GM23338 (cell line): ENCODE data around the gene LRP1B. TPM values are rescaled to one million over a fixed set of nuclear protein-coding genes. Genes with fewer than 3 reads are reported as not detected.

Source experiments
- ATAC-seq: fragments of 200-7000 bp; cut with Tn5 transposase; 3 replicates; pipeline ENCODE4 v1.9.1; 2020
- DNase-seq: peaks from one replicate; pipeline ENCODE4 v3.0.0-alpha.2; 2015; ENCODE audit warnings: low spot score
- H2AFZ ChIP-seq: fragments of 200-600 bp; sonication (generic); 2 replicates; pipeline ENCODE4 v1.8.0; 2016; ENCODE audit warnings: antibody characterized with exemption, mild to moderate bottlenecking, moderate library complexity
- H3F3A ChIP-seq: fragments of 200-600 bp; sonication (generic); replicated peaks from 2 replicates; pipeline ENCODE4 v1.8.0; 2017; ENCODE audit warnings: antibody characterized with exemption, mixed run types, low read depth
- H3K27ac ChIP-seq: fragments of 200-600 bp; sonication (generic); 2 replicates; pipeline ENCODE4 v1.6.1; 2016; ENCODE audit warnings: low read depth
- H3K27me3 ChIP-seq: fragments of 200-600 bp; sonication (generic); 2 replicates; pipeline ENCODE4 v1.8.0; 2016; ENCODE audit warnings: mild to moderate bottlenecking, mixed run types, moderate library complexity; ENCODE audit not compliant: insufficient read depth
- H3K36me3 ChIP-seq: fragments of 200-600 bp; sonication (generic); 2 replicates; pipeline ENCODE4 v1.8.0; 2016; ENCODE audit warnings: mild to moderate bottlenecking; ENCODE audit not compliant: insufficient read depth
- H3K4me1 ChIP-seq: fragments of 200-600 bp; sonication (generic); 2 replicates; pipeline ENCODE4 v1.8.0; 2016; ENCODE audit warnings: mild to moderate bottlenecking, moderate library complexity; ENCODE audit not compliant: insufficient read depth
- H3K4me2 ChIP-seq: fragments of 200-600 bp; sonication (generic); 2 replicates; pipeline ENCODE4 v1.7.1; 2017; ENCODE audit warnings: mixed run types
- H3K4me3 ChIP-seq: fragments of 200-600 bp; sonication (generic); 2 replicates; pipeline ENCODE4 v1.6.1; 2016; ENCODE audit warnings: mixed run types
- H3K79me2 ChIP-seq: fragments of 200-600 bp; sonication (generic); replicated peaks from 2 replicates; pipeline ENCODE4 v1.8.0; 2017; ENCODE audit warnings: mild to moderate bottlenecking; ENCODE audit not compliant: insufficient read depth
- H3K9me2 ChIP-seq: fragments of 200-600 bp; sonication (generic); 2 replicates; pipeline ENCODE4 v1.8.0; 2017; ENCODE audit not compliant: insufficient read depth
- H4K20me1 ChIP-seq: fragments of 200-600 bp; sonication (generic); replicated peaks from 2 replicates; pipeline ENCODE4 v1.8.0; 2017; ENCODE audit warnings: mild to moderate bottlenecking; ENCODE audit not compliant: insufficient read depth
- H3K27ac Mint-ChIP-seq: 2 replicates; pipeline ENCODE4 v1.8.0; 2020; ENCODE audit warnings: inconsistent platforms, mild to moderate bottlenecking, moderate library complexity, mixed read lengths
- H3K27me3 Mint-ChIP-seq: 3 replicates; pipeline ENCODE4 v1.8.0; 2022; ENCODE audit warnings: low read depth, mild to moderate bottlenecking, moderate library complexity, mixed read lengths, inconsistent platforms; ENCODE audit not compliant: insufficient read depth, poor library complexity
- H3K36me3 Mint-ChIP-seq: 3 replicates; pipeline ENCODE4 v1.8.0; 2021; ENCODE audit warnings: low read depth, mild to moderate bottlenecking, inconsistent platforms, moderate library complexity, mixed read lengths
- H3K4me1 Mint-ChIP-seq: 3 replicates; pipeline ENCODE4 v1.8.0; 2020; ENCODE audit warnings: mild to moderate bottlenecking, inconsistent platforms, mixed read lengths
- H3K4me3 Mint-ChIP-seq: 3 replicates; pipeline ENCODE4 v1.8.0; 2021; ENCODE audit warnings: moderate library complexity, mild to moderate bottlenecking, inconsistent platforms, mixed read lengths
- H3K9me3 Mint-ChIP-seq: 3 replicates; pipeline ENCODE4 v1.8.0; 2020; ENCODE audit warnings: moderate library complexity, mild to moderate bottlenecking, inconsistent platforms, mixed read lengths
- CREB1 ChIP-seq: fragments of 250-450 bp; sonication (Bioruptor Pico); IDR thresholded peaks from 2 replicates; pipeline ENCODE4 v1.5.0; 2020; ENCODE audit warnings: low read depth, mild to moderate bottlenecking, moderate library complexity
- CTCF ChIP-seq, 2 experiments: fragments of 200-600 bp in 1 of 2; sonication (generic) in 1 of 2; conservative IDR thresholded peaks; 2 replicates each; pipeline versions ENCODE4 v1.5.1 to v1.6.1; 2016 to 2017; ENCODE audit warnings: antibody characterized with exemption in 2 of 2, low read depth in 2 of 2, mild to moderate bottlenecking in 2 of 2, moderate library complexity in 1 of 2
- ETS1 ChIP-seq: IDR thresholded peaks from 2 replicates; pipeline ENCODE4 v1.6.1; 2016; ENCODE audit warnings: antibody characterized with exemption
- EZH2 ChIP-seq: fragments of 200-600 bp; sonication (generic); IDR thresholded peaks from one replicate; pipeline ENCODE4 v1.8.0; 2017; ENCODE audit warnings: antibody characterized with exemption, mild to moderate bottlenecking, low read depth; ENCODE audit not compliant: unreplicated experiment
- EZH2phosphoT487 ChIP-seq: fragments of 200-600 bp; sonication (generic); IDR thresholded peaks from one replicate; pipeline ENCODE4 v1.8.1; 2018; ENCODE audit warnings: antibody characterized with exemption; ENCODE audit not compliant: unreplicated experiment
- JUNB ChIP-seq: IDR thresholded peaks from one replicate; pipeline ENCODE4 v1.6.1; 2016; ENCODE audit warnings: antibody characterized with exemption; ENCODE audit not compliant: unreplicated experiment
- NANOG ChIP-seq: IDR thresholded peaks from 2 replicates; pipeline ENCODE4 v1.6.1; 2016; ENCODE audit warnings: antibody characterized with exemption, borderline replicate concordance
- POLR2AphosphoS5 ChIP-seq: IDR thresholded peaks from 2 replicates; pipeline ENCODE4 v1.6.1; 2016; ENCODE audit warnings: antibody characterized with exemption, low read depth
- REST ChIP-seq: IDR thresholded peaks from one replicate; pipeline ENCODE4 v1.6.1; 2018; ENCODE audit warnings: antibody characterized with exemption; ENCODE audit not compliant: unreplicated experiment
- STAT1 ChIP-seq: IDR thresholded peaks from one replicate; pipeline ENCODE4 v1.6.1; 2016; ENCODE audit warnings: antibody characterized with exemption; ENCODE audit not compliant: unreplicated experiment
- ZNF114 ChIP-seq: fragments of 250-450 bp; sonication (Bioruptor Pico); IDR thresholded peaks from 2 replicates; pipeline ENCODE4 v1.5.0; 2020; ENCODE audit warnings: mild to moderate bottlenecking, moderate library complexity
- ZNF331 ChIP-seq: fragments of 250-450 bp; sonication (Bioruptor Pico); IDR thresholded peaks from 2 replicates; pipeline ENCODE4 v1.5.0; 2020; ENCODE audit warnings: low read depth, mild to moderate bottlenecking, moderate library complexity
- polyA plus RNA-seq: library from polyadenylated mRNA; unstranded; fragments of >200 nt; fragmentation: Nextera tagmentation; extraction: Ambion mirVana; gene quantifications from 2 replicates; pipeline ENCODE4 v1.2.1, GENCODE V29; 2016
- total RNA-seq: library from RNA; depleted of rRNA; stranded (reverse); fragments of >200 nt; shearing (Covaris generic); gene quantifications from 2 replicates; pipeline ENCODE4 v1.2.3, GENCODE V29; 2014
- TF ChIP-seq, protein P1 (sequence below): fragments of 250-450 bp; sonication (Bioruptor Pico); IDR thresholded peaks from 2 replicates; pipeline ENCODE4 v1.5.0; 2020; ENCODE audit warnings: mild to moderate bottlenecking, moderate library complexity

LRP1B gene
- total and polyA plus RNA-seq, 2 experiments from 2014 or later, result 0.15 to 0.97 TPM

DNA sequence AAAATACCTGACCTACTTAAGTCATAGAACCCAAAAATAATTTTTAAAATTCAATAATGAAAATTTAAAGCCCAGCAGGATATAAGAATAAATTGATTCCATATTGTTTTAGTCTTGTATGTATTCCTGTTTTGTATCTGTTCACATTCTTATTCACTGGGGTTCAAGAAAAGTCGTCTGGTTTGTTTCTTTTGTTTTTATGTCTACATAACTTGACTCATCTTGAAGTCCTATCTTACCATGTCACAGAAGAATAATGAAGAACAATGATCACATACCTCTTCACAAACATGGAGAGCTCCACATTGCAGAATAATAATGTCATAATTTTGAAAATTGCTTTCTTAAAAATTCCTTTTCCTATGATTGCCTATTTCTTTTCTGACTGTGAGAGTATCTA is 43.4 kb upstream of the LRP1B start:
- Mint-ChIP-seq H3K27ac (no peak overlapping the region), H3K4me1 (no peaks in the 10 kb centered on the region), H3K9me3 (no peaks in the 10 kb centered on the region), H3K36me3 (no peaks in the 10 kb centered on the region), H3K27me3 (no peaks in the 10 kb centered on the region), H3K4me3 (no peak overlapping the region)
- no peaks in the 10 kb centered on the region for H3K36me3 ChIP-seq
- no peak overlapping the region for H3K27ac ChIP-seq
- DNase-seq (no peak), ATAC-seq (no peak)
- H3F3A ChIP-seq, result no peaks in the 10 kb centered on the region
- no peaks in the 10 kb centered on the region for H4K20me1 ChIP-seq
- TF ChIP-seq ETS1 (no peak), NANOG (no peak), POLR2AphosphoS5 (no peak), ZNF114 (CRISPR knock-in tag) (no peak), EZH2phosphoT487 (no peak), CTCF (conservative IDR thresholded peaks at IDR 0.05; ENCODE audit: low read depth in 2 of 2) (no peak), EZH2 (no peak), REST (no peak), JUNB (no peak), STAT1 (no peak), ZNF331 (CRISPR knock-in tag) (no peak), CREB1 (no peak)
- TF ChIP-seq, protein P1, sequence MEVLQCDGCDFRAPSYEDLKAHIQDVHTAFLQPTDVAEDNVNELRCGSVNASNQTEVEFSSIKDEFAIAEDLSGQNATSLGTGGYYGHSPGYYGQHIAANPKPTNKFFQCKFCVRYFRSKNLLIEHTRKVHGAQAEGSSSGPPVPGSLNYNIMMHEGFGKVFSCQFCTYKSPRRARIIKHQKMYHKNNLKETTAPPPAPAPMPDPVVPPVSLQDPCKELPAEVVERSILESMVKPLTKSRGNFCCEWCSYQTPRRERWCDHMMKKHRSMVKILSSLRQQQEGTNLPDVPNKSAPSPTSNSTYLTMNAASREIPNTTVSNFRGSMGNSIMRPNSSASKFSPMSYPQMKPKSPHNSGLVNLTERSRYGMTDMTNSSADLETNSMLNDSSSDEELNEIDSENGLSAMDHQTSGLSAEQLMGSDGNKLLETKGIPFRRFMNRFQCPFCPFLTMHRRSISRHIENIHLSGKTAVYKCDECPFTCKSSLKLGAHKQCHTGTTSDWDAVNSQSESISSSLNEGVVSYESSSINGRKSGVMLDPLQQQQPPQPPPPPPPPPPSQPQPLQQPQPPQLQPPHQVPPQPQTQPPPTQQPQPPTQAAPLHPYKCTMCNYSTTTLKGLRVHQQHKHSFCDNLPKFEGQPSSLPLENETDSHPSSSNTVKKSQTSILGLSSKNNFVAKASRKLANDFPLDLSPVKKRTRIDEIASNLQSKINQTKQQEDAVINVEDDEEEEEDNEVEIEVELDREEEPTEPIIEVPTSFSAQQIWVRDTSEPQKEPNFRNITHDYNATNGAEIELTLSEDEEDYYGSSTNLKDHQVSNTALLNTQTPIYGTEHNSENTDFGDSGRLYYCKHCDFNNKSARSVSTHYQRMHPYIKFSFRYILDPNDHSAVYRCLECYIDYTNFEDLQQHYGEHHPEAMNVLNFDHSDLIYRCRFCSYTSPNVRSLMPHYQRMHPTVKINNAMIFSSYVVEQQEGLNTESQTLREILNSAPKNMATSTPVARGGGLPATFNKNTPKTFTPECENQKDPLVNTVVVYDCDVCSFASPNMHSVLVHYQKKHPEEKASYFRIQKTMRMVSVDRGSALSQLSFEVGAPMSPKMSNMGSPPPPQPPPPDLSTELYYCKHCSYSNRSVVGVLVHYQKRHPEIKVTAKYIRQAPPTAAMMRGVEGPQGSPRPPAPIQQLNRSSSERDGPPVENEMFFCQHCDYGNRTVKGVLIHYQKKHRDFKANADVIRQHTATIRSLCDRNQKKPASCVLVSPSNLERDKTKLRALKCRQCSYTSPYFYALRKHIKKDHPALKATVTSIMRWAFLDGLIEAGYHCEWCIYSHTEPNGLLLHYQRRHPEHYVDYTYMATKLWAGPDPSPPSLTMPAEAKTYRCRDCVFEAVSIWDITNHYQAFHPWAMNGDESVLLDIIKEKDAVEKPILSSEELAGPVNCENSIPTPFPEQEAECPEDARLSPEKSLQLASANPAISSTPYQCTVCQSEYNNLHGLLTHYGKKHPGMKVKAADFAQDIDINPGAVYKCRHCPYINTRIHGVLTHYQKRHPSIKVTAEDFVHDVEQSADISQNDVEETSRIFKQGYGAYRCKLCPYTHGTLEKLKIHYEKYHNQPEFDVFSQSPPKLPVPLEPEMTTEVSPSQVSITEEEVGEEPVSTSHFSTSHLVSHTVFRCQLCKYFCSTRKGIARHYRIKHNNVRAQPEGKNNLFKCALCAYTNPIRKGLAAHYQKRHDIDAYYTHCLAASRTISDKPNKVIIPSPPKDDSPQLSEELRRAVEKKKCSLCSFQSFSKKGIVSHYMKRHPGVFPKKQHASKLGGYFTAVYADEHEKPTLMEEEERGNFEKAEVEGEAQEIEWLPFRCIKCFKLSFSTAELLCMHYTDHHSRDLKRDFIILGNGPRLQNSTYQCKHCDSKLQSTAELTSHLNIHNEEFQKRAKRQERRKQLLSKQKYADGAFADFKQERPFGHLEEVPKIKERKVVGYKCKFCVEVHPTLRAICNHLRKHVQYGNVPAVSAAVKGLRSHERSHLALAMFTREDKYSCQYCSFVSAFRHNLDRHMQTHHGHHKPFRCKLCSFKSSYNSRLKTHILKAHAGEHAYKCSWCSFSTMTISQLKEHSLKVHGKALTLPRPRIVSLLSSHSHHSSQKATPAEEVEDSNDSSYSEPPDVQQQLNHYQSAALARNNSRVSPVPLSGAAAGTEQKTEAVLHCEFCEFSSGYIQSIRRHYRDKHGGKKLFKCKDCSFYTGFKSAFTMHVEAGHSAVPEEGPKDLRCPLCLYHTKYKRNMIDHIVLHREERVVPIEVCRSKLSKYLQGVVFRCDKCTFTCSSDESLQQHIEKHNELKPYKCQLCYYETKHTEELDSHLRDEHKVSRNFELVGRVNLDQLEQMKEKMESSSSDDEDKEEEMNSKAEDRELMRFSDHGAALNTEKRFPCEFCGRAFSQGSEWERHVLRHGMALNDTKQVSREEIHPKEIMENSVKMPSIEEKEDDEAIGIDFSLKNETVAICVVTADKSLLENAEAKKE (CRISPR knock-in tag), result no peak
- no peak overlapping the region for H3K4me2 ChIP-seq
- no peak overlapping the region for H2AFZ ChIP-seq
- no peaks in the 10 kb centered on the region for H3K27me3 ChIP-seq
- no peak overlapping the region for H3K4me3 ChIP-seq
- no peaks in the 10 kb centered on the region for H3K9me2 ChIP-seq
- H3K4me1 ChIP-seq, result no peaks in the 10 kb centered on the region
- no peaks in the 10 kb centered on the region for H3K79me2 ChIP-seq
